Left lung (tissue), 10 donors: ENCODE measurements around the gene MRPL44. TPM values are rescaled to one million over a fixed set of nuclear protein-coding genes. Genes with fewer than 3 reads are reported as not detected.
A peak's percentile ranks its signal among the peaks of the same experiment; 100 is the strongest.
"Not testable (repeated sequence)": the region's sequence is repeated elsewhere in the genome, so short reads cannot be mapped to it uniquely, and the experiment has no call there.

ENCODE experiments used
- ATAC-seq: fragments of 200-7000 bp; cut with Tn5 transposase; one replicate; pipeline ENCODE4 v1.9.1; 2020; ENCODE audit warnings: moderate library complexity
- DNase-seq, 4 donors: peaks; one replicate each; pipeline ENCODE4 v3.0.0-alpha.2; 2013 to 2020
- H3K27ac ChIP-seq, 2 donors: fragments of 200-600 bp; sonication (generic) in 1 of 2; one replicate each; pipeline versions ENCODE4 v1.5.0 to v1.8.0; 2020 to 2021
- H3K27me3 ChIP-seq, 2 donors: fragments of 200-600 bp; sonication (generic) in 1 of 2; one replicate each; pipeline versions ENCODE4 v1.5.0 to v1.8.0; 2020 to 2021
- H3K36me3 ChIP-seq, 2 donors: fragments of 200-600 bp; sonication (generic) in 1 of 2; one replicate each; pipeline versions ENCODE4 v1.5.0 to v1.8.0; 2020 to 2021
- H3K4me1 ChIP-seq, 2 donors: fragments of 200-600 bp; one replicate each; pipeline ENCODE4 v1.8.0; 2021
- H3K4me3 ChIP-seq, 2 donors: fragments of 200-600 bp; sonication (generic) in 1 of 2; one replicate each; pipeline versions ENCODE4 v1.5.0 to v1.8.0; 2020 to 2021; ENCODE audit warnings: mild to moderate bottlenecking in 1 of 2
- H3K9me3 ChIP-seq, 2 donors: fragments of 200-600 bp; sonication (generic) in 1 of 2; one replicate each; pipeline versions ENCODE4 v1.5.0 to v1.8.0; 2020 to 2021
- CTCF ChIP-seq, 2 donors: fragments of 200-600 bp; sonication (generic) in 1 of 2; IDR thresholded peaks; one replicate each; pipeline versions ENCODE4 v1.5.0 to v1.8.0; 2021; ENCODE audit warnings: antibody characterized with exemption in 2 of 2
- intact Hi-C, 2 donors: fragments of 100-400 bp; cut with DNase I; formaldehyde crosslinking; loops; one replicate each; pipeline versions ENCODE4 v1.11.2 to v1.14.2; 2022
- polyA plus RNA-seq, 6 donors: library from polyadenylated mRNA; unstranded; fragments of 120-200 nt; gene quantifications; one replicate each; pipeline ENCODE4 v1.2.1, GENCODE V29; 2013; ENCODE audit not compliant: insufficient read length in 6 of 6
- total RNA-seq, 2 donors: library from RNA; stranded (reverse); fragmentation: NEBNext Ultra II Directional; extraction: Animal tissue kit (Norgen Biotek cat#: 25700); gene quantifications; one replicate each; pipeline ENCODE4 v1.2.1, GENCODE V29; 2021
- donor health status: DM: no; HTN: yes; CAD: no.
- donor health status: DM: no; HTN: no; CAD: no.

The MRPL44 gene
- total and polyA plus RNA-seq, 8 donors: 23.1 to 26.8 (median 25.6) TPM

- no peak overlapping the region for H3K27ac ChIP-seq
- no peaks in the 10 kb centered on the region for H3K9me3 ChIP-seq
- intact Hi-C loops: no loop called here
- H3K4me1 ChIP-seq: no peaks in the 10 kb centered on the region
- no peaks in the 10 kb centered on the region for H3K36me3 ChIP-seq
- TF ChIP-seq CTCF (IDR thresholded peaks at IDR 0.05): no peak
- ATAC-seq (no peak), DNase-seq (no peak)
- no peaks in the 10 kb centered on the region for H3K27me3 ChIP-seq
- no peak overlapping the region for H3K4me3 ChIP-seq
Measured at GRCh38 chr2:223995569-223995968, 38.3 kb downstream of the MRPL44 start.

GRCh38 chr2:223996391-223996790 is 39.1 kb downstream of the MRPL44 start:
- intact Hi-C loops: no loop called here
- DNase-seq: no peak

GRCh38 chr2:223997938-223998337 is 40.7 kb downstream of the MRPL44 start:
- no peaks in the 10 kb centered on the region for H3K4me1 ChIP-seq
- intact Hi-C loops: no loop called here
- H3K27ac ChIP-seq: no peak overlapping the region
- no peaks in the 10 kb centered on the region for H3K27me3 ChIP-seq
- no peaks in the 10 kb centered on the region for H3K36me3 ChIP-seq
- ATAC-seq (no peak), DNase-seq (no peak)
- H3K4me3 ChIP-seq: no peak overlapping the region
- no peaks in the 10 kb centered on the region for H3K9me3 ChIP-seq
- TF ChIP-seq CTCF (IDR thresholded peaks at IDR 0.05): no peak

More at GRCh38 chr2:223996391-223996790, 39.1 kb downstream of the MRPL44 start:
- no peaks in the 10 kb centered on the region for H3K36me3 ChIP-seq
- ATAC-seq: no peak
- H3K4me1 ChIP-seq: no peaks in the 10 kb centered on the region
- no peak overlapping the region for H3K4me3 ChIP-seq
- H3K27ac ChIP-seq: no peak overlapping the region
- no peaks in the 10 kb centered on the region for H3K27me3 ChIP-seq
- no peak for TF ChIP-seq CTCF (IDR thresholded peaks at IDR 0.05)
- no peaks in the 10 kb centered on the region for H3K9me3 ChIP-seq

GRCh38 chr2:223998948-223999347 is 41.7 kb downstream of the MRPL44 start:
- peak in 2 of 4 donors; percentile 37 to 51 for DNase-seq
- no peak for TF ChIP-seq CTCF (IDR thresholded peaks at IDR 0.05)
- H3K9me3 ChIP-seq: no peaks in the 10 kb centered on the region
- no peaks in the 10 kb centered on the region for H3K27me3 ChIP-seq
- no peaks in the 10 kb centered on the region for H3K4me1 ChIP-seq
- H3K27ac ChIP-seq: no peak overlapping the region
- peak; percentile 58 for ATAC-seq
- no peak overlapping the region for H3K4me3 ChIP-seq
- no peaks in the 10 kb centered on the region for H3K36me3 ChIP-seq
- intact Hi-C loops: no loop called here

GRCh38 chr2:223999862-224000261 is 42.6 kb downstream of the MRPL44 start:
- ATAC-seq: no peak
- DNase-seq: no peak

GRCh38 chr2:224000662-224001061 is 43.4 kb downstream of the MRPL44 start:
- H3K27ac ChIP-seq, H3K27me3 ChIP-seq, ATAC-seq, DNase-seq, H3K4me3 ChIP-seq, H3K36me3 ChIP-seq, H3K4me1 ChIP-seq, H3K9me3 ChIP-seq, intact Hi-C loops: not testable (repeated sequence)

More at GRCh38 chr2:223999862-224000261, 42.6 kb downstream of the MRPL44 start:
- Histone ChIP-seq H3K27ac (no peak overlapping the region), H3K4me1 (no peaks in the 10 kb centered on the region), H3K27me3 (no peaks in the 10 kb centered on the region), H3K4me3 (no peak overlapping the region), H3K36me3 (no peaks in the 10 kb centered on the region), H3K9me3 (no peaks in the 10 kb centered on the region)
- intact Hi-C loops: no loop called here
- no peak for TF ChIP-seq CTCF (IDR thresholded peaks at IDR 0.05)
